ENCODE data around the gene YIPF3. TPM values are rescaled to one million over a fixed set of nuclear protein-coding genes. Genes with fewer than 3 reads are reported as not detected.
"Not testable (repeated sequence)": the region's sequence is repeated elsewhere in the genome, so short reads cannot be mapped to it uniquely, and the experiment has no call there.

YIPF3 gene
- 68.5 TPM for total RNA-seq

DNA sequence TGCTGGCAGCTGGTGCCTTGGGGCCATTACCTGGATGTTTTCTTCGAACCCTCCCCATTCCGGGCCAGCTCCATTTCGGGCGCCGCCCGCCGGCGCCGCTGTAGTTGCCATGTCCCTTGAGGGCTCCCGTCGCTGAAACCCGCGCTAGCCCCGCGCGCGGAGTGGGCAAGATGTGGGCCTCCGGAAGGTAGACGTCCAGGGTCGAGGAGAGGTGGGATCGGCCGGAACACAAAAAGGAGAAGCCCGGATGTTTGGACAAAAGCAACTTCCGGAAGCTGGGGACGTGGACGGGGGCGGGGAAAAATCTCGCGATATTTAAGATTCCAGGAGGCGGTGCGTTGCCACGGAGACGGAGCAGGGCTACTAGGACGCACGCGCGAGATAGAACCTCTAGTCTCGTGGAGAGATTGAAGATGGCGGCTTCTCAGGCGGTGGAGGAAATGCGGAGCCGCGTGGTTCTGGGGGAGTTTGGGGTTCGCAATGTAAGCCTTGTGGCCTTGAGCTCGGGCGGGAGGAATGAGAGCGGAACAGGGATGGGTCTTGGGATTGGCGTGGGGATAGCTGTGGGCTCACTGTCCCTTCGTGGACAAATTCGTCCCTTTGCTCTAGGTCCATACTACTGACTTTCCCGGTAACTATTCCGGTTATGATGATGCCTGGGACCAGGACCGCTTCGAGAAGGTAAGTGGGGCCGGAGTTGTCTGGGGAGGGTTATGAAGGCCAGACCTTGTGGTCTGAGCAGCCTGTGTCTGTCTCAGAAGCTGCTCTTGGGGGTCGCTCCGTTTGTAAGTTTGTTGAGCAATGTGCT, at the start of gene YIPF3, which contains the start of gene POLR1C:
YIPF3 (minus strand) TSS at position 230 of the 808 bp plus-strand sequence; CDS start at position 111, 119 bp downstream.
POLR1C (plus strand) TSS at position 393 of the 808 bp plus-strand sequence; CDS start at position 414, 21 bp downstream.
- FAIRE-seq = peak; percentile 33

DNA sequence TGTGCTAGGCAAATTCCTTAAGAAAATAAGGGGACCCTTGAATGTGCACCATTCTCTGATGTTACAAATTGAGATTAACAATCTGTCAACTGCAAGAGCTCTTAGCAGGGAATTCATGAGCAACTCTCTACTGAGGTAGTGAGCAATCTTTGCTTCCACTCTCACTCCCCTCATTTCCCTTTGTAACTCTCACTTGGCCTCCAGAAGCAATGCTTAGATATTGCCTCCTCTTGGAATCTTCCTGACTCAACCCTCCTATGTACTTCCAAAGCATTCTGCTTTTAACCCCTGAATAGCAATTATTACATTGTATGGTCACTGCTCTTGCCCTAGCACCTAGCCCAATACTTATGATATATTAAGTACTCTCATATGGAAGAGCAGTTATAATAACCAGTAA, 42.6 kb upstream of the YIPF3 start:
- FAIRE-seq (no peak), DNase-seq (ENCODE audit: low spot score in 2 of 2) (no peak)

More for the DNA sequence above, at the start of gene YIPF3, which contains the start of gene POLR1C:
- peak; percentile 89 to 97 for DNase-seq (ENCODE audit: low spot score in 2 of 2)

- FAIRE-seq; DNase-seq (ENCODE audit: low spot score in 2 of 2): not testable (repeated sequence)
Measured at GRCh38 chr6:43557620-43558019, 40.9 kb upstream of the YIPF3 start.

GRCh38 chr6:43547222-43547621, 30.5 kb upstream of the YIPF3 start:
- FAIRE-seq (no peak), DNase-seq (ENCODE audit: low spot score in 2 of 2) (no peak)

DNA sequence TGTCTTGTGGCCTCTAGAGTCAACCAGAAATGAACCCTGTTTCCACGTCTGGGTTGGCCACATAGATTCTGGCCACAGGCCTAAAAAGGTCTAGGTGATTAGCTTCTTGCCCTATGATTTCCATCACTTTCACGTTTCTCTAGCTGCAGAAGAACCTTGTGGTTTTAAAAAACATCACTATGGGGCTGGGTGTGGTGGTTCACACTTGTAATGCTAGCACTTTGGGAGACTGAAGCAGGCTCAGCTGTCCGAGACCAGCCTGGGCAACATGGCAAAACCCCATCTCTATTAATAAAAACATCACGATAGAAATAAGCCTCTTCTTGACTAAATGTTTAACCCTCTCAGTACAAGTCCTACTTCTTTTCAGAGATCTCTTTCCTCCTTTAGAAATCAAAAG, 27.7 kb upstream of the YIPF3 start:
- no peak for FAIRE-seq

DNA sequence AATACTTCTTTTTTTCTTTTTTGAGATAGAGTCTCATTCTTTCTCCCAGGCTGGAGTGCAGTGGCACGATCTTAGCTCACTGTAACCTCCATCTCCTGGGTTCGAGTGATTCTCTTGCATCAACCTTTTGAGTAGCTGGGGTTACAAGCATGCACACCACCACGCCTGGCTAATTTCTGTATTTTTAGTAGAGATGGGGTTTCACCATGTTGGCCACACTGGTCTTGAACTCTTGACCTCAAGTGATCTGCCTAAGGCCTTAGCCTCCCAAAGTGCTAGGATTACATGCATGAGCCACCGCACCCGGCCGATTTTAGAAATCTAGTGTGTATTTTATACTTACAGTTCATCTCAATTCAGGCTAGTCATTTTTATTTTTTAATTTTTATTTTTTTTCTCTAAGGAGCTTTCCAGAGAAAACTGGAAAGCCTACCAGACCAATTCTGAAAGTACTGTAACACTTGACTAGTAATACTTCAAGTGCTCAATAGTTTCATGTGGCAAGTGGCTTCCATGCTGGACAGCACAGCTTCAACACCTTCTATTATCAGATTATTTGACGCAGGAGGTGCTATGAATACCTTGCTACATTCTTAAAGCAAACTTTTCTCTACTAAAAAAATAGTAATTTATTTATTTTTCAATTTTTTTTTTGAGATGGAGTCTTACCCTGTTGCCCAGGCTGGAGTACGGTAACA, 25.2 kb upstream of the YIPF3 start:
- no peak for FAIRE-seq
- DNase-seq (ENCODE audit: low spot score in 2 of 2) = no peak

More for the DNA sequence above, 27.7 kb upstream of the YIPF3 start:
- DNase-seq (ENCODE audit: low spot score in 2 of 2) = no peak

DNA sequence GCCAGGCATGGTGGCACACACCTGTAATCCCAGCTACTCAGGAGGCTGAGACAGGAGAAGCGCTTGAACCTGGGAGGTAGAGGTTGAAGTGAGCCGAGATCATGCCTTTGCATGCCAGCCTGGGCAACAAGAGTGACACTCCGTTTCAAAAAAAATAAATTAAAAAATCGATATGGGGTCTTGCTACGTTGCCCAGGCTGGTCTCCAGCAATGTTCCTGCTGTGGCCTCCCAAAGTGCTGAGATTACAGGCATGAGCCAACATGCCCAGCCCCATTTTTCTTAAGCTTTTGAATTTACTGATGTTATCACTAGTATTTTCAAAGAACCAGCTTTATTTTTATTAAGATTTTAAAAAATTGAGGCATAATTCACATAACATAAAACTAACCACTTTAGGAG, 23.8 kb upstream of the YIPF3 start:
- FAIRE-seq (no peak), DNase-seq (ENCODE audit: low spot score in 2 of 2) (no peak)

GRCh38 chr6:43539409-43539808, 22.7 kb upstream of the YIPF3 start:
- not testable (repeated sequence) for DNase-seq (ENCODE audit: low spot score in 2 of 2); FAIRE-seq

GRCh38 chr6:43538986-43539385, 22.3 kb upstream of the YIPF3 start:
- FAIRE-seq; DNase-seq (ENCODE audit: low spot score in 2 of 2): not testable (repeated sequence)

DNA sequence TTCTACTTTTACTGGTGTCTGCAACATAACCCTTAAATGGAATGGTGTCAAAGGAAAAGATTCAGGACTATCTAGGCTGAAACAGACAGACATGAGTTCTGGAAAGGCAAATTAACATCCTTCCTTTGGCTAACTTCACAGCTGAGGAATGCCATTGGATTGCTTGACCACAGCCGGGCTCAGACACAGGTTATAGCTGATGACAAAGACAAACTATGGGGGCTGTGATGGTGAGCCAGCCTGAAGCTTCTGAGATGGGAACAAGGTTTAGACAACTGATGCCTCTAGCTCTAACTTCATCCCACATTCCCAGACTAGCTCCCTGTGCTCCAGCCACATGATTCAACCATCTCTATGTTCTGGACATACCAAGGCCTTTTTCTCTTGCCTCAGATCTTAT, 15.5 kb upstream of the YIPF3 start:
- FAIRE-seq = no peak
- DNase-seq (ENCODE audit: low spot score in 2 of 2) = no peak

DNA sequence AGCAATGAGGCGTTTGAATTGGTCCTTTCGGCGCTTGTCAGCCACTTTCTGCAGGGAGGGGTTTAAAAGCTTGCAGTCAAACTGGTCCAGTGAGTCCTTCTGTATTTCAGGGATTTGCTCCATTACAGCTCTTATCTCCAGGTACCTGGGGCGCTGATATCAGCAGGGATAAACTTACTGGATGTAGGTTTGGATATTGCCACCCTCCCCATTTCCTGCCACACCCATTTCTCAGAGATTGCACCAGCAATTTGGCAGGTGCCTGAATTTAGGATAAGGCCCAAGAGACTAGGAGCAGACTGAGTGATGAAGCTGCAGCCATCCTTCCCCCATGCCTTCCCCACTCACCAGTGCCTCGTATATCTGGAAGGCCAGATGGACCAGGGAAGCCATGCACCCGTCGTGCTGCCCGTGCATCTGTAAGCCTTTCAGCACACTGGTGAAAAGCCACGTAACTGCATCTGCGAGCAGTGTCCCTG, 7.8 kb upstream of the YIPF3 start:
- FAIRE-seq = no peak
- DNase-seq (ENCODE audit: low spot score in 2 of 2) = no peak

DNA sequence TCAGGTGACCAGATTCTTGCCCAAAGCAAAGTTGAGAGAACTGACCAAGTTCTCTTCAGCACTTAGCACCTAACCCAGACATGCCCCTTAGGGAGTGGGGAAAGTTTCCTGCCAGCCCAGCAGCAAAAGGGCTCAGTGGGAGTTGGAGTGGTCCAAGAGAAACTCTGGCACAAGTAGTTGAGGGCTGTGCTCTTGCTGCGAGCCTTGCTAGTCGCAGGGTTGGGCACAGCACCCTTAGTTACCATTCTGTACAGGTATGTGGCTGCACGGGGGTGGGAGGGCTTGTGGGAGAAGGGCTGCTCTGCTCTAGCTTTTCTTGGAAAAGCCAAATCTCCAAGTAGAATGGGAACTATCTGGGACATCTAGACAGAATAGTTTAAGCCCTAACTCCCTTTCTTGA, 6.6 kb upstream of the YIPF3 start:
- DNase-seq (ENCODE audit: low spot score in 2 of 2) = no peak
- no peak for FAIRE-seq

DNA sequence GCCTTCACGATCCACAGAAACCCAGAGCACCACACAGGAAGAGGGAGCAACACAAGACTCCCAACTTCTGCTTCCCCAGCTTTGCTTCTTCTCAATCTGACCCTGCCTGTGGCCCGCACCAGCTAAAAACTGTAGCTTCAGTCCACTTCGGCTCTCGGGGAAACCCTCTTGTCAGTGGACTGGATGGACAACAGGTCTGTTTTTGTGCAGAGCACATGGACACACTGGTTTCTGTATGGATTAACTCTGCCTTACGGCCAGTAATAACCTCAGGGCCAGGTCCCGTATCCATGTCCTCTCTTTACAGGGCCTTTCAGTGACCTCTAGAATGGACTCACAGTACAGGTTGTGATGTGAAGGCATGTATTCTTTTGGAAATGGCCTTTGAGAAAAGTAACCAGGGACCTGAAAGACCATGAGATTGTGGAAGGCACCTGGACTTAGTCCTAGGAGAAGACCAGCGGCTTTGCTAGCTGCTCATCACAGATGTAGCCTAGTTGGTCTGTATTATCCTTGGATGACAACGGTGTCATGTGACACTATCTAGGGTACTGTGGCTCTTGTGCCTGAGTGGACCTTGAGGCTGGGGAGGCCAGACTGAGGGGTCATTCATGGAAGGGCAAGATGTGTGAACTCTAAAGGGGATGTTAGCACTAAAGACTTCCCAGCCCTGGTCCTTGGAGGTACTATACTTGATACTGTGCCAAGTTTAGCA, 6.0 kb upstream of the YIPF3 start:
- DNase-seq (ENCODE audit: low spot score in 2 of 2) (no peak), FAIRE-seq (no peak)

- DNase-seq (ENCODE audit: low spot score in 2 of 2) (no peak), FAIRE-seq (no peak)
Measured at GRCh38 chr6:43521836-43522235, 5.1 kb upstream of the YIPF3 start.

GRCh38 chr6:43520097-43520496, 3.4 kb upstream of the YIPF3 start:
- no peak for DNase-seq (ENCODE audit: low spot score in 2 of 2)
- FAIRE-seq = no peak

GRCh38 chr6:43517505-43518357, 1.0 kb upstream of the YIPF3 start:
- no peak for DNase-seq (ENCODE audit: low spot score in 2 of 2)
- FAIRE-seq = no peak

- FAIRE-seq = no peak
- DNase-seq (ENCODE audit: low spot score in 2 of 2) = no peak
Measured at GRCh38 chr6:43516367-43516696, 394 bp downstream of the YIPF3 start.

- FAIRE-seq (no peak), DNase-seq (ENCODE audit: low spot score in 2 of 2) (no peak)
Measured at GRCh38 chr6:43515808-43516207, 918 bp downstream of the YIPF3 start.

DNA sequence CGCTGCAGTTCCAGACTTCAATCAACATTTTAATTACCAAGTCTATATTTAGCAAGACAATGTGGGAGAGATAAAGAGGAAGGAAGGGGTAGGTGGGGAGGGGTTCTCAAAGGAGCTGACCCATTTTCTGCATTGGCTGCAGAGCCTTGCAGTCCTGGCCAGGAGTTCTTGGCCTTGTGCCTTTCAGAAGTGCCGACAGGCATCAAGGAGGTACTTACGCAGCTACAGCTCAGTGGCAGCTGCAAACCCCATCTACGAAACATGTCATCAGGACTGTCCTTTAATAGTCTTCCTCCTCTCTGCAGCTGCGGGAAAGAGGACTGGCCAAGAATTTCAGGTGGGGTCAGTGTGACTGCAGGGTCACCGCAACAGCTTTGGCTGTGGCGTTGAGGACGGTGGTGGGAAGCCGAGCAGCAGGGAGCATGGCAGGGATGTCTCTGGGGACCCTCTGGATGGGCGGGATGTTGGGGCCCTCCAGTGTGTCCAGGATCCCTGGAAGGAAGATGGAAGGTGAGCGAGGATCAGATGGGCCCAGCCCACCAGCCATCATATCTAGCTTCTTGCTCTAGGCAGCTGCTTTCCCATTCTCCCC, 4.8 kb downstream of the YIPF3 start:
- DNase-seq (ENCODE audit: low spot score in 2 of 2) = no peak

DNA sequence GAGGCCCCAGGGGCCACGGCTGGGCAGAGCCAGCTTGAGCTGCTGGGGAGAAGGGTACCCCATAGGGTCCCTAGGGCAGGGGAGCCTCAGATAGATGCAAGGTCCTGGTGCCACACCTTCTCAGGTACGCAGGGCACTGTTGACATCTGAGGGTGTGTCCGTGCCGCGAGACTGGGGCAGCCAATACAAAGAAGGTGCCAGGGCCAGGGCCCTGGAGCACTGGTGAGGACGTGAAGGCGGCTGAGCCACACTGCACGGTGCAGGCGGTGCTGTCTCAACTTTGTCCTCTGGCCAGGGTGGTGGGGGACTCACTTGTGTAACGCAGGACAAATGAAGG, 5.9 kb downstream of the YIPF3 start:
- FAIRE-seq (no peak), DNase-seq (ENCODE audit: low spot score in 2 of 2) (no peak)

More for the DNA sequence above, 4.8 kb downstream of the YIPF3 start:
- no peak for FAIRE-seq
